Endothelial cell of umbilical vein (primary cell): ENCODE results near the gene PDLIM5. TPM values are rescaled to one million over a fixed set of nuclear protein-coding genes. Genes with fewer than 3 reads are reported as not detected.

Experiments used
- BruUV-seq: library from RNA; stranded (reverse); fragments of 400-500 nt; replicated peaks from 2 replicates; lab custom pipeline; 2021; lab: Mats Ljungman, UMichigan
- CTCF ChIA-PET: fragments of 300-600, 350-600 bp; sonication (Branson Sonifier 250); formaldehyde crosslinking; loops from one replicate; lab custom pipeline; 2021; ENCODE audit warnings: antibody characterized with exemption, inconsistent platforms; lab: Charles Lee
- POLR2A ChIA-PET: fragments of 300-600, 350-600 bp; sonication (Branson Sonifier 250); formaldehyde crosslinking; loops from one replicate; lab custom pipeline; 2021; ENCODE audit warnings: antibody characterized with exemption, inconsistent platforms; lab: Charles Lee
- DNase-seq: peaks from one replicate; pipeline ENCODE4 v3.0.0-alpha.2; 2011; ENCODE audit warnings: low read depth, low spot score
- FAIRE-seq: peaks from 2 replicates; lab custom pipeline; 2011; peaks lifted over from hg19 to GRCh38; lab: Jason Lieb, UNC
- H2AFZ ChIP-seq: 2 replicates; pipeline ENCODE4 v1.6.0; 2012; ENCODE audit warnings: low read depth, low read length, control low read depth, inconsistent platforms
- H3K27ac ChIP-seq: 2 replicates; pipeline ENCODE4 v1.5.1; 2011; ENCODE audit warnings: low read depth, mild to moderate bottlenecking, control low read depth, low read length, moderate library complexity; ENCODE audit not compliant: insufficient read depth
- H3K27me3 ChIP-seq, 2 experiments: 2 replicates each; pipeline versions ENCODE4 v1.6.0 to v1.6.1; 2011; ENCODE audit warnings: low read length in 2 of 2, mixed read lengths in 1 of 2; ENCODE audit not compliant: control insufficient read depth in 2 of 2, insufficient read depth in 2 of 2
- H3K36me3 ChIP-seq, 2 experiments: 2 replicates in 1 of 2; 3 replicates in 1 of 2; pipeline ENCODE4 v1.5.1; 2011; ENCODE audit warnings: low read length in 2 of 2, mild to moderate bottlenecking in 1 of 2, moderate library complexity in 1 of 2; ENCODE audit not compliant: control insufficient read depth in 2 of 2, insufficient read depth in 2 of 2; ENCODE audit errors: extremely low read depth in 1 of 2
- H3K4me1 ChIP-seq: 3 replicates; pipeline ENCODE4 v1.5.1; 2011; ENCODE audit warnings: mild to moderate bottlenecking, low read length; ENCODE audit not compliant: control insufficient read depth, insufficient read depth; ENCODE audit errors: extremely low read depth
- H3K4me2 ChIP-seq: 2 replicates; pipeline ENCODE4 v1.6.1; 2011; ENCODE audit warnings: low read length, control low read depth, mixed read lengths; ENCODE audit not compliant: insufficient read depth
- H3K4me3 ChIP-seq, 3 experiments: fragments of 200-600 bp in 1 of 3; sonication (generic), shearing (Covaris generic) in 1 of 3; replicated peaks in 1 of 3; 2 replicates each; pipeline ENCODE4 v1.5.1; 2011 to 2016; ENCODE audit warnings: control low read depth in 3 of 3, low read length in 3 of 3, mild to moderate bottlenecking in 2 of 3, inconsistent platforms in 1 of 3, low read depth in 1 of 3, moderate library complexity in 1 of 3; ENCODE audit not compliant: insufficient read depth in 1 of 3
- H3K79me2 ChIP-seq: 2 replicates; pipeline ENCODE4 v1.6.0; 2012; ENCODE audit warnings: low read length, inconsistent platforms; ENCODE audit not compliant: control insufficient read depth, insufficient read depth
- H3K9ac ChIP-seq: replicated peaks from 2 replicates; pipeline ENCODE3; 2011; ENCODE audit warnings: low read length, control low read depth; ENCODE audit not compliant: insufficient read depth; ENCODE audit errors: extremely low read depth
- H3K9me1 ChIP-seq: replicated peaks from 3 replicates; pipeline ENCODE4 v1.6.0; 2011; ENCODE audit warnings: mild to moderate bottlenecking, low read length; ENCODE audit not compliant: control insufficient read depth, insufficient read depth; ENCODE audit errors: extremely low read depth
- H3K9me3 ChIP-seq: replicated peaks from 2 replicates; pipeline ENCODE4 v1.5.1; 2012; ENCODE audit warnings: low read length, inconsistent platforms; ENCODE audit not compliant: control insufficient read depth, insufficient read depth
- H4K20me1 ChIP-seq: replicated peaks from 2 replicates; pipeline ENCODE3; 2011; ENCODE audit warnings: mild to moderate bottlenecking, low read length; ENCODE audit not compliant: control insufficient read depth, insufficient read depth; ENCODE audit errors: extremely low read depth
- CTCF ChIP-seq, 2 donors: IDR thresholded peaks; 1 replicate in 1 of 2; 2 replicates in 1 of 2; pipeline ENCODE4 v1.5.1; 2011; ENCODE audit warnings: low read length in 2 of 2, mild to moderate bottlenecking in 2 of 2, moderate library complexity in 2 of 2, control low read depth in 1 of 2, inconsistent platforms in 1 of 2, low read depth in 1 of 2; ENCODE audit not compliant: insufficient read depth in 1 of 2; ENCODE audit errors: extremely low read depth in 1 of 2
- EZH2 ChIP-seq: IDR thresholded peaks from 2 replicates; pipeline ENCODE4 v1.6.1; 2012; ENCODE audit warnings: borderline replicate concordance, low read depth, mild to moderate bottlenecking, moderate library complexity, low read length, inconsistent platforms; ENCODE audit not compliant: severe bottlenecking
- FOS ChIP-seq: IDR thresholded peaks from 2 replicates; pipeline ENCODE4 v1.6.1; 2011; ENCODE audit warnings: mild to moderate bottlenecking, low read length, moderate library complexity, borderline replicate concordance; ENCODE audit not compliant: insufficient read depth
- GATA2 ChIP-seq: IDR thresholded peaks from 2 replicates; pipeline ENCODE4 v1.7.0; 2011; ENCODE audit warnings: low read depth, mild to moderate bottlenecking, moderate library complexity, mixed read lengths, low read length; ENCODE audit not compliant: insufficient read length, insufficient read depth
- JUN ChIP-seq: IDR thresholded peaks from 2 replicates; pipeline ENCODE4 v1.6.1; 2011; ENCODE audit warnings: borderline replicate concordance, low read depth; ENCODE audit not compliant: insufficient read length, insufficient read depth
- MYC ChIP-seq: IDR thresholded peaks from one replicate; pipeline ENCODE4 v1.6.1; 2011; ENCODE audit warnings: mild to moderate bottlenecking, low read depth, low read length
- POLR2A ChIP-seq: IDR thresholded peaks from 2 replicates; pipeline ENCODE4 v1.6.1; 2012; ENCODE audit warnings: low read depth, mild to moderate bottlenecking, control low read depth, low read length
- POLR2AphosphoS5 ChIP-seq: IDR thresholded peaks from 2 replicates; pipeline ENCODE4 v1.6.1; 2012; ENCODE audit warnings: low read depth, mild to moderate bottlenecking, control low read depth, low read length, moderate library complexity; ENCODE audit not compliant: insufficient read depth
- dilution Hi-C: fragments of 300-500 bp; cut with MboI; formaldehyde crosslinking; loops from one replicate; pipeline ENCODE4 v1.15.0; 2019; ENCODE audit warnings: low sequenced_read_pairs; ENCODE audit not compliant: extremely low pct_ligation_motif_present
- intact Hi-C: fragments of 100-400 bp; cut with micrococcal nuclease; formaldehyde crosslinking; loops from one replicate; pipeline ENCODE4 v1.10.0; 2022
- polyA plus RNA-seq, 4 experiments: library from polyadenylated mRNA; depleted of rRNA in 3 of 4; stranded (reverse) in 3 of 4; unstranded in 1 of 4; fragments of >200 nt; gene quantifications; 2 replicates each; pipeline versions ENCODE4 v1.2.1 to v1.2.3, GENCODE V29; 2011 to 2012; ENCODE audit warnings: missing spikeins in 1 of 4
- total RNA-seq: library from RNA; stranded (reverse); gene quantifications from 2 replicates; pipeline ENCODE4 v1.2.3, GENCODE V29; 2021
- TF ChIP-seq, protein P1 (sequence below): IDR thresholded peaks from 2 replicates; pipeline ENCODE4 v1.6.1; 2011; ENCODE audit not compliant: insufficient read depth, insufficient read length

PDLIM5 gene
- total and polyA plus RNA-seq, 2 donors (not counting 3 experiments of a cell fraction or from before 2014, with no cell fraction given) = 243 to 310 TPM

- Histone ChIP-seq H3K9me1 (peaks cover 3% of the 10 kb centered on the region), H3K79me2 (peaks cover 84% of the 10 kb centered on the region), H3K27me3 (no peaks in the 10 kb centered on the region), H3K4me1 (no peaks in the 10 kb centered on the region), H4K20me1 (peaks cover 2% of the 10 kb centered on the region), H3K27ac (no peak overlapping the region), H3K9me3 (no peaks in the 10 kb centered on the region), H3K4me3 (no peak overlapping the region), H2AFZ (no peak overlapping the region), H3K36me3 (peaks cover 0 to 2% of the 10 kb centered on the region in 2 experiments), H3K9ac (no peak overlapping the region), H3K4me2 (no peak overlapping the region)
- TF ChIP-seq CTCF (IDR thresholded peaks at IDR 0.05; ENCODE audit: extremely low read depth in 1 of 2, insufficient read depth in 1 of 2, low read depth in 1 of 2, low read length in 2 of 2) (no peak), JUN (no peak), MYC (no peak), FOS (no peak), POLR2A (no peak), POLR2AphosphoS5 (no peak), GATA2 (no peak), EZH2 (no peak)
- TF ChIP-seq, protein P1, sequence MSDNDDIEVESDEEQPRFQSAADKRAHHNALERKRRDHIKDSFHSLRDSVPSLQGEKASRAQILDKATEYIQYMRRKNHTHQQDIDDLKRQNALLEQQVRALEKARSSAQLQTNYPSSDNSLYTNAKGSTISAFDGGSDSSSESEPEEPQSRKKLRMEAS = no peak
- dilution Hi-C loops (no loop called here), intact Hi-C loops (no loop called here)
- ChIA-PET POLR2A (no interaction called here), CTCF (no interaction called here)
- no TSS peak for BruUV-seq
- no peak for FAIRE-seq
- DNase-seq = no peak
Measured at GRCh38 chr4:94500685-94501084, 48.9 kb downstream of the PDLIM5 start.
